Lung (tissue), 12 donors: ENCODE results near the gene ZNF296. TPM values are rescaled to one million over a fixed set of nuclear protein-coding genes. Genes with fewer than 3 reads are reported as not detected.

ENCODE experiments used
- ATAC-seq: fragments of 200-7000 bp; cut with Tn5 transposase; one replicate; pipeline ENCODE4 v1.9.1; 2020; ENCODE audit warnings: moderate number of reproducible peaks; ENCODE audit not compliant: insufficient read depth, low FRiP score
- DNase-seq, 3 donors: peaks; one replicate each; pipeline ENCODE4 v3.0.0-alpha.2; 2013 to 2017
- H3K27ac ChIP-seq, 2 donors: one replicate each; pipeline ENCODE4 v1.5.1; 2013; ENCODE audit warnings: mild to moderate bottlenecking in 2 of 2, moderate library complexity in 2 of 2, control low read depth in 1 of 2, inconsistent platforms in 1 of 2, low read depth in 1 of 2, low read length in 1 of 2
- H3K27me3 ChIP-seq, 3 donors: one replicate each; pipeline ENCODE4 v1.5.1; 2013; ENCODE audit warnings: low read length in 2 of 3; ENCODE audit not compliant: control insufficient read depth in 3 of 3, insufficient read depth in 3 of 3
- H3K36me3 ChIP-seq, 4 donors: one replicate each; pipeline ENCODE4 v1.5.1; 2013; ENCODE audit warnings: low read length in 4 of 4, mild to moderate bottlenecking in 1 of 4, moderate library complexity in 1 of 4; ENCODE audit not compliant: control insufficient read depth in 4 of 4, insufficient read depth in 4 of 4
- H3K4me1 ChIP-seq, 5 donors: one replicate each; pipeline ENCODE4 v1.5.1; 2013; ENCODE audit warnings: low read length in 5 of 5, mild to moderate bottlenecking in 2 of 5, moderate library complexity in 1 of 5; ENCODE audit not compliant: control insufficient read depth in 5 of 5, insufficient read depth in 5 of 5
- H3K4me3 ChIP-seq: one replicate; pipeline ENCODE4 v1.5.1; 2013; ENCODE audit warnings: mild to moderate bottlenecking, control low read depth, moderate library complexity
- H3K9ac ChIP-seq, 2 donors: one replicate each; pipeline ENCODE4 v1.5.1; 2013; ENCODE audit warnings: low read length in 2 of 2, control low read depth in 1 of 2; ENCODE audit not compliant: insufficient read depth in 1 of 2
- H3K9me3 ChIP-seq, 4 donors: one replicate each; pipeline ENCODE4 v1.5.1; 2013; ENCODE audit warnings: low read length in 3 of 4, mild to moderate bottlenecking in 1 of 4, moderate library complexity in 1 of 4; ENCODE audit not compliant: control insufficient read depth in 4 of 4, insufficient read depth in 3 of 4
- CTCF ChIP-seq: IDR thresholded peaks from 2 replicates; pipeline ENCODE4 v1.5.1; 2012; ENCODE audit warnings: mild to moderate bottlenecking; ENCODE audit errors: control extremely low read depth, extremely low read depth
- WGBS, 2 donors: extraction: QIAGEN DNeasy Blood & Tissue Kit; methylation state at CpG; one replicate each; pipeline ENCODE4 v1.1.7; 2013; 5-methylcytosine and 5-hydroxymethylcytosine counted together
- polyA plus RNA-seq, 2 donors: library from polyadenylated mRNA; stranded (reverse); fragments of 200-250 nt; gene quantifications; one replicate each; pipeline ENCODE4 v1.2.1, GENCODE V29; 2013
- total RNA-seq, 2 donors: library from RNA; depleted of rRNA in 1 of 2; stranded (reverse); fragments of >200 nt in 1 of 2; gene quantifications; one replicate each; pipeline ENCODE4 v1.2.1, GENCODE V29; 2014 to 2021
- donor health status: control.
- donor health status: control.
- donor health status: Bipolar disorder and iron deficiency.
- donor health status: healthy.
- donor health status: DM: yes; HTN: yes; CAD: no.

The ZNF296 gene
- total and polyA plus RNA-seq, 4 donors, result 0.43 to 3.9 (median 2.8) TPM

DNA sequence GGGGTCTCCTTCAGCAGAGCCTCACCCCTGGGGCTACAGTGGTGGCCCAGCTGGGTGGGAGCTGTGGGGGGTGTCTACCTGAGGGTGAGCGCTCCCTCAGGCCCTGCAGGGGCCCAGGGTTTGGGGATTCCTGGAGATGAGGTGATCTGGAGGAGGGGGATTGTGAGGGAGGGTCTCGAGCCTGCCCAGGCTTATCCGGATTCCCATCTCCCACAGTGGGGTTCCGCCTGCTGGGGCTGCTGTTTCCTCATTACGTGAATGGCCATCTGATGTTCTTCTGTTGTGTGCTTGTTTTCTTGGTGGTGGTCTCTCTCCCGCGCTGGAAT, 21.1 kb upstream of the ZNF296 start:
- 90 to 93% methylated on average over 7 of the region's 7 CpGs for WGBS, 2 donors
- ATAC-seq (no peak), DNase-seq (no peak)
- H3K9ac ChIP-seq, result peak overlapping the region in 1 of 2 donors; percentile 55
- H3K36me3 ChIP-seq, result peaks cover 0 to 2% (median 0%) of the 10 kb centered on the region in 4 donors
- no peak overlapping the region for H3K4me3 ChIP-seq
- no peaks in the 10 kb centered on the region for H3K27me3 ChIP-seq
- H3K9me3 ChIP-seq, result no peaks in the 10 kb centered on the region
- peaks cover 9 to 35% (median 28%) of the 10 kb centered on the region in 5 donors for H3K4me1 ChIP-seq
- no peak for TF ChIP-seq CTCF
- no peak overlapping the region for H3K27ac ChIP-seq

DNA sequence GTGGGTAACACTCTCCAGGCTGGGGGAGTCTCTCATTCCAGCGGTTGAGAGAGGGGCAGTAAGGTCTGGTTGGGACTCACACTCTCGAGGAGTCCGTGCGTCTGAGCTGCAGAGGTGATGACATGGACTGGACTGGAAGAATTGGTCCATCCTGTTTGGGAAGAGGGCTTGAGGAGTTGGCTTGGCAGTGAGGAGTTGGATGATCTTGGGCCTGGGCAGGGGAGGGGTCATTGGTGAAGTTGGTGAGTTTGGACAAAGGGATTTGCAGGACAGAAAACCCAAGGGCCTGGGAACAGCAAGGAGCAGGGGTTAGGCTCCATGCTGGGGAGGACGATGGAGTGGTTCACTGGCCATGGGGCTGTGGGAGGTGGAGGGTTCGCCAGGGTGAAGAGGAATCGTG, 20.4 kb upstream of the ZNF296 start:
- no peak for ATAC-seq
- peaks cover 0 to 2% (median 0%) of the 10 kb centered on the region in 4 donors for H3K36me3 ChIP-seq
- H3K27ac ChIP-seq, result no peak overlapping the region
- 87 to 96% methylated on average over 7 of the region's 7 CpGs for WGBS, 2 donors
- H3K27me3 ChIP-seq, result no peaks in the 10 kb centered on the region
- H3K4me1 ChIP-seq, result peaks cover 9 to 34% (median 28%) of the 10 kb centered on the region in 5 donors
- no peak overlapping the region for H3K4me3 ChIP-seq
- no peak for TF ChIP-seq CTCF
- no peak for DNase-seq
- no peaks in the 10 kb centered on the region for H3K9me3 ChIP-seq
- H3K9ac ChIP-seq, result no peak overlapping the region

DNA sequence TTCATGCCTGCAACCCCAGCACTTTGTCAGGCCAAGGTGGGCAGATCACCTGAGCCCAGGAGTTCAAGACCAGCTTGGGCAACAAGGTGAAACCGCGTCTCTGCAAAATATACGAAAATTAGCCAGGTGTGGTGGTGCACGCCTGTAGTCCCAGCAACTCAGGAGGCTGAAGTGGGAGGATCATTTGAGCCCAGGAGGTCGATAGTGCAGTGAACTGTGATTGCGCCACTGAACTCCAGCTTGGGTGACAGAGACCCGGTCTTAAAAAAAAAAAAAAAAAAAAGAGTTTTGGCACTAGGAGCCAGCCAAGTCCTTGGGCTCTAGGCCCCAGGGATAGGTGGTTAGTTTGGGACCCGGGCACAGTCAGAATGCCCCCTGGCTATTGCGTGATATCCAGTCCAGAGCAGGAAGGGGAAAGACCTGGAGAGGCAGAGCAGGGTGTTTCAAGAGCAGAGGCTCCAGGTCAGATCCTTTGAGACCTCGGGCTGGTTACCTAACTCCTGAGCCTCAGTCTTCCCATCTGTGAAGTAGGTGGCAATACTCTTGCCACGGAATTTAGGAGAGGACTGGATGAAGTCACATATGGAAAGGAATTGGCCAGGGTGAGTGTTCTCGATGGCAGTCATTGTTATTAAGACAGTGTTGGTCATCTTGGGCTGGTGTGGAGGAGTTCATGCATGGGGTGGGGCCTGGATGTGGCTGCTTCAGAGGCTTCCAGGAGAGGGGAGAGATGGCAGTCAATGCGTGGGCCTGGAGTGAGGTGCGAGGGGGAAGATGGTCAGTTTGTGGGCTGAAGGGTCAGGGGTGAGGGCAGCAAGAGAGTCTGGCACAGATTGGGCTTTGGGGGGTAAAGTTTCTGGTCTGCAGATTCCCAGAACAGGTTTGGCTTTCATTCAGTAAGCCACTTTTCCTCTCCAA, 19.5 kb upstream of the ZNF296 start:
- H3K4me1 ChIP-seq, result peaks cover 9 to 39% (median 34%) of the 10 kb centered on the region in 5 donors
- no peak overlapping the region for H3K27ac ChIP-seq
- no peak for TF ChIP-seq CTCF
- H3K9me3 ChIP-seq, result no peaks in the 10 kb centered on the region
- DNase-seq (no peak), ATAC-seq (no peak)
- H3K36me3 ChIP-seq, result peaks cover 0 to 2% (median 0%) of the 10 kb centered on the region in 4 donors
- H3K27me3 ChIP-seq, result no peaks in the 10 kb centered on the region
- H3K4me3 ChIP-seq, result no peak overlapping the region
- H3K9ac ChIP-seq, result no peak overlapping the region
- 85 to 89% methylated on average over 14 of the region's 14 CpGs for whole genome bisulfite sequencing, 2 donors
